GM18951 (cell line): ENCODE results near the gene OR2C1.

ENCODE experiments used
- POLR2A ChIP-seq: IDR thresholded peaks from 4 replicates; pipeline ENCODE4 v1.6.1; 2011; ENCODE audit warnings: mild to moderate bottlenecking; ENCODE audit not compliant: insufficient read length, insufficient read depth; ENCODE audit errors: extremely low read depth
- in situ Hi-C: fragments of 300-500 bp; cut with MboI; formaldehyde crosslinking; loops from one replicate; pipeline ENCODE4 v1.12.0; 2022; ENCODE audit warnings: low sequenced_read_pairs, mixed read lengths, inconsistent platforms; ENCODE audit not compliant: unreplicated experiment

The OR2C1 gene

DNA sequence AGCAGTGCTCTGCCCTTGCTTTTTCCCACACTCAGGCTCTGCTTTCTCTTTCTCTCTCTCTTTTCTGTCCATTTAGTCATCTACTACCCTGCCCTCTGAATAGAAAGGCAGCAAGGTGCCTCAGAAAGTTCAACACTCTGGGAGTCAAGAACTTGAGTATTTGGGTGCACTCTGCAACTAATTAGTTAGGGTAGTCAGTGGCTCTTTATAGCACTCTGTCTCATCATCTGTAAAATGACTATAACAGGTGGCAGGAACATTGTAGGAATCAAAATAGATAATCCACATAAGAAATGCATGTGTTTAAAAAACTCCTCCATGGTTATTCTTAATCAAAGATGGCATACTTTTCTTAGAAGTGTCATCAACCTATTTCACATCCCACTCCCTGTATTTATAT is 7.2 kb downstream of the OR2C1 start:
- no peak for TF ChIP-seq POLR2A
- in situ Hi-C loops = no loop called here

GRCh38 chr16:3363793-3364192 is 8.1 kb downstream of the OR2C1 start:
- no peak for TF ChIP-seq POLR2A
- in situ Hi-C loops = no loop called here

- TF ChIP-seq POLR2A = peak; percentile 38
- in situ Hi-C loops = no loop called here
Observed at GRCh38 chr16:3364774-3365427, 9.2 kb downstream of the OR2C1 start.

- no peak for TF ChIP-seq POLR2A
- in situ Hi-C loops = no loop called here
Observed at GRCh38 chr16:3369073-3369472, 13.4 kb downstream of the OR2C1 start.

GRCh38 chr16:3375680-3376079 is 20.0 kb downstream of the OR2C1 start:
- no peak for TF ChIP-seq POLR2A

GRCh38 chr16:3377917-3378316 is 22.2 kb downstream of the OR2C1 start:
- no peak for TF ChIP-seq POLR2A
- in situ Hi-C loops = no loop called here

More at GRCh38 chr16:3375680-3376079, 20.0 kb downstream of the OR2C1 start:
- in situ Hi-C loops = no loop called here

DNA sequence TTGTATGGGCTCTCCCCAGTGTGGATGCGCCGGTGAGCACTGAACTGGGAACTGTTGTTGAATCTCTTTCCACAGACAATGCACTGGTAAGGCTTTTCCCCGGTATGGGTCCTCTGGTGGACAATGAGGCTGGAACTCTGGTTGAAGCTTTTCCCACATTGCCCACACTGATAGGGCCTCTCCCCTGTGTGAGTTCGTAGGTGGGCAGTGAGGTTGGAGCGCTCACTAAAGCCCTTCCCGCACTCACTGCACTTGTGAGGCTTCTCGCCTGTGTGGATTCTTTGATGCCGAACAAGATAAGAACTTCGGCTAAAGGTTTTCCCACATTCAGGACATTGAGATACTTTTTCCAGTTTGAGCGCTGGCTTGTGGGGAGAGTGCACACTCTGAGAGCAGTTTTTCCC is 27.4 kb downstream of the OR2C1 start:
- in situ Hi-C loops = no loop called here
- TF ChIP-seq POLR2A = no peak

GRCh38 chr16:3388325-3388724 is 32.6 kb downstream of the OR2C1 start:
- in situ Hi-C loops = no loop called here
- no peak for TF ChIP-seq POLR2A

DNA sequence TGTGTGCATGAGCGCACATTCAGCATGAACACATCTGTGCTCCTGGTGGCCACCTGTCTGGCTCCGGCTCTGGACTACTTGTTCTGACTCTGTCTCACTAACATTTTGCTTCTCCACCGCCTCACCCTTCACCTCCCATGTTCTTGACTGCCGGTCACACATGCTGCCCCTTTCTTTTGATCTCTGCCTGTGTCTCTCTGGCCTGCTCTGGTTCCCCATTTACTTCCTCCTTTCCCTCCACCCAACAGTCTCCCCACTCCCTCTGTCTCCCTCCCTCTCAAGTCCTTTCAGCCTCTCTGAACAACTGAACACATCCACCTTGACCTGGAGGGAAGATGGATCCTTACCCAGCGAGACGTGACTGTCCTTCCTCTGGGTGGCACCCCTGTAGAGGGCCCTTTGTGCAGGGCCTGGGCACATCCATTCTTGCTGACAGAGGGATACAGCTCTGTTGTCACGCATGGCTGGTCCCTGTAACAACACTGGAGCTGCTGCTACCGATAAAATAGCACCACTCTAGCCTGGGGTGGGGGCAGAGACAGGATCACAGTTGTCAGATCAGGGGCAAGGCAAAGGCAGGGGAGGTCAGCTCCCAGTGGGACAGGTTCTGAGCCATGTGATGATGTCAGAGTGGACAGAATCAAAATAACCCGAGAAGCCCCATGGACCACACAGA is 34.1 kb downstream of the OR2C1 start:
- in situ Hi-C loops = no loop called here

GRCh38 chr16:3400446-3400778 is 44.7 kb downstream of the OR2C1 start:
- in situ Hi-C loops = no loop called here
- TF ChIP-seq POLR2A = no peak

More for the DNA sequence above, 34.1 kb downstream of the OR2C1 start:
- TF ChIP-seq POLR2A = no peak

GRCh38 chr16:3400779-3401688 is 45.3 kb downstream of the OR2C1 start, which contains the start of the genes ZNF174 and ZSCAN32:
Gene ZNF174 (plus strand): TSS chr16:3401215. CDS start chr16:3402005, 790 bp downstream.
Gene ZSCAN32 (minus strand): TSS chr16:3401004. CDS start chr16:3397557, 3,447 bp downstream.
- in situ Hi-C loops = no loop called here

DNA sequence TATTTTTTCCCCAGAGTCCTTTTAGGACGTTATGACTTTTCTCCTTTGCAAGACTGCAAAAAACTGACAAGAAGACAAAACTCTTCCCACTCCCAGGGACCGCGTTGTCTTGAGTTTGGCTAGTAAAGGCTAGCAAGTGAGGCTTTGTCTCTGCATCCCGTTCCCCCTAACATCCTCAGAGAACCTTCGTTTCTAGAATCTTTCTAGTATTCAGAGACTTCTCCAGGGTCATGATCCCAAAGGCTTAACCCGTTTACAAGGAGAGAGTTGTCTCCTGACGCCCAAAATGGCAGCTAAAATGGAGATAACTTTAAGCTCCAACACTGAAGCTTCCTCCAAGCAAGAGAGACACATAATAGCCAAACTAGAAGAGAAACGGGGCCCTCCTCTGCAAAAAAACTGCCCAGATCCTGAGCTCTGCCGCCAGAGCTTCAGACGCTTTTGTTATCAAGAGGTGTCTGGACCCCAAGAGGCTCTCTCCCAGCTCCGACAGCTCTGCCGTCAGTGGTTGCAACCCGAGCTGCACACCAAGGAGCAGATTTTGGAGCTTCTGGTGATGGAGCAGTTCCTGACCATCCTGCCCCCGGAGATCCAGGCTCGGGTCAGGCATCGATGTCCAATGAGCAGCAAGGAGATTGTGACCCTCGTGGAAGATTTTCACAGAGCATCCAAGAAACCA is 46.2 kb downstream of the OR2C1 start:
- no peak for TF ChIP-seq POLR2A
- in situ Hi-C loops = no loop called here

More at GRCh38 chr16:3400779-3401688, 45.3 kb downstream of the OR2C1 start, which contains the start of the genes ZNF174 and ZSCAN32:
- peak; percentile 95 for TF ChIP-seq POLR2A
